Smooth muscle cell (in vitro differentiated cells): ENCODE data around the gene DOK3. TPM values are rescaled to one million over a fixed set of nuclear protein-coding genes. Genes with fewer than 3 reads are reported as not detected.

ENCODE experiments used
- DNase-seq: peaks from one replicate; lab custom pipeline; 2025; ENCODE audit not compliant: unreplicated experiment; lab: John Stamatoyannopoulos, UW
- H2AFZ ChIP-seq: fragments of 200-600 bp; sonication (generic); 2 replicates; pipeline ENCODE4 v1.6.0; 2016; ENCODE audit warnings: antibody characterized with exemption, low read depth, mild to moderate bottlenecking
- H3F3A ChIP-seq: fragments of 200-600 bp; sonication (generic); 2 replicates; pipeline ENCODE4 v1.6.0; 2017; ENCODE audit warnings: antibody characterized with exemption, low read depth
- H3K27ac ChIP-seq: fragments of 200-600 bp; sonication (generic); 2 replicates; pipeline ENCODE4 v1.5.1; 2016; ENCODE audit warnings: low read depth, mild to moderate bottlenecking
- H3K27me3 ChIP-seq: fragments of 200-600 bp; sonication (generic); 2 replicates; pipeline ENCODE4 v1.6.1; 2016; ENCODE audit warnings: low read depth, mild to moderate bottlenecking
- H3K36me3 ChIP-seq: fragments of 200-600 bp; sonication (generic); 2 replicates; pipeline ENCODE4 v1.5.1; 2016; ENCODE audit warnings: low read depth
- H3K4me1 ChIP-seq: fragments of 200-600 bp; sonication (generic); 2 replicates; pipeline ENCODE4 v1.5.1; 2016; ENCODE audit warnings: low read depth
- H3K4me2 ChIP-seq: fragments of 200-600 bp; sonication (generic); 2 replicates; pipeline ENCODE4 v1.6.0; 2016; ENCODE audit warnings: mild to moderate bottlenecking
- H3K4me3 ChIP-seq: fragments of 200-600 bp; sonication (generic); 2 replicates; pipeline ENCODE4 v1.5.1; 2016; ENCODE audit warnings: mild to moderate bottlenecking
- H3K79me2 ChIP-seq: fragments of 200-600 bp; sonication (generic); 2 replicates; pipeline ENCODE4 v1.6.0; 2016; ENCODE audit warnings: low read depth, mild to moderate bottlenecking
- H3K9ac ChIP-seq: fragments of 200-600 bp; sonication (generic); 2 replicates; pipeline ENCODE4 v1.6.0; 2016; ENCODE audit warnings: low read depth
- H3K9me3 ChIP-seq: fragments of 200-600 bp; sonication (generic); replicated peaks from 2 replicates; pipeline ENCODE4 v1.5.1; 2016; ENCODE audit warnings: low read depth
- H4K20me1 ChIP-seq: fragments of 200-600 bp; sonication (generic); 2 replicates; pipeline ENCODE4 v1.6.0; 2016; ENCODE audit warnings: low read depth
- WGBS: methylation state at CpG from one replicate; pipeline ENCODE4 v1.1.7; 2016; ENCODE audit warnings: low lambda C conversion rate; 5-methylcytosine and 5-hydroxymethylcytosine counted together
- polyA plus RNA-seq: library from polyadenylated mRNA; unstranded; fragments of >200 nt; fragmentation: Nextera tagmentation; extraction: Ambion mirVana; gene quantifications from 2 replicates; pipeline ENCODE4 v1.2.1, GENCODE V29; 2016
- total RNA-seq: library from RNA; depleted of rRNA; stranded (reverse); fragments of >200 nt; gene quantifications from 2 replicates; pipeline ENCODE4 v1.2.3, GENCODE V29; 2014
- TF ChIP-seq, protein P1 (sequence below): fragments of 200-600 bp; sonication (generic); IDR thresholded peaks from 2 replicates; pipeline ENCODE4 v1.5.1; 2017; ENCODE audit warnings: borderline replicate concordance, mild to moderate bottlenecking, antibody characterized with exemption; ENCODE audit not compliant: insufficient read depth, poor library complexity, severe bottlenecking

Gene DOK3
- total and polyA plus RNA-seq, 2 experiments from 2014 or later, result 0.58 to 1.4 TPM

DNA sequence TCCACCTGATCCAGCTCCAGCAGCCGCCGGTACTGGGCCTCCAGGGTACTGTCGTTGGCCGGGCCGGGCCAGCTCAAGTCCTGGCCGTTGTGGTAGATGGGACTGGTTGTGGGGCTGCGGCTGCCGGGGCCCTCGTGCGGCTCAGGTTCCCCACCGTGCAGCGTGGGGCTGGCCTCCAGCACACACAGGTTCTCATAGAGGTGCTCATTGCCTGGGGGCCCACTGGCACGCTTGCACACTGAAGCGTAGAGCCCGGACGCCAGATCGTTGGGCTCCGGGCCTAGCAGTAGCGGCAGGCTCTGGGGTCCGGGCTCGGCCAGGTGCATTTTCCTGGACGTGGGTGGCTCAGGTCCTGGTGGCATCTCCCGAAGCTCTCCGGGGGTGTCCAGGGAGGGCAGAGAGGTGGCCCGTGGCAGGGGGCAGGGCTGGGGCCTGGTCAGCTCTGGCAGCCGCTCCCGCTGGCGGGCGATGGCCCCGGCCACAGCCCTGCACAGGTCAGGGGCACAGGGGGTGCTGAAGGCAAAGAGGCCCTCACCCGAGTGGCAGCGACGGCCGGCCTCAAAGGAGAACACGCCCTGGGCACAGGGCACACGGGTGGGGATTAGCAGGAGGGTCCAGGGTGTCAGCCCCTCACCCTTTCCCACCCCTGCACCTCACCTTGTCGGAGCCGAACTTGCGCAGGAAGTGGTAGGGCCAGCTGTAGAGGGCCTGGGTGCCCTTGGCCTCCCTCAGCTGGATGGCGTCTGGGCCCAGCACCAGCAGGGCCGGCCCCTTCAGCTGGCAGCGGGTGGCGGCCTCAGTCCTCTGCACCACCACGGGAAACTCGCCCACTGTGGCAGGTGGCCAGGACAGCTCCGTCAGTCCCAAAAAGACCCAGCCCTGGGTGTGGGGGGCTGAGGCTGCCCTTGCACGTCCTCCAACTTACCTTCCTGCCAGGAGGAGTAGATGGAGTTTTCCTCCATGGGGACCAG, 5.3 kb downstream of the DOK3 start:
- WGBS, result 97% methylated on average over 39 of the region's 47 CpGs
- Histone ChIP-seq H3F3A (peaks cover 4% of the 10 kb centered on the region), H3K27me3 (no peaks in the 10 kb centered on the region), H4K20me1 (no peaks in the 10 kb centered on the region), H3K4me2 (no peak overlapping the region), H3K4me1 (peaks cover 11% of the 10 kb centered on the region), H3K79me2 (no peaks in the 10 kb centered on the region), H3K36me3 (no peaks in the 10 kb centered on the region), H3K9ac (no peak overlapping the region), H3K4me3 (no peak overlapping the region), H2AFZ (no peak overlapping the region), H3K9me3 (no peaks in the 10 kb centered on the region), H3K27ac (no peak overlapping the region)
- DNase-seq, result no peak
- TF ChIP-seq, protein P1, sequence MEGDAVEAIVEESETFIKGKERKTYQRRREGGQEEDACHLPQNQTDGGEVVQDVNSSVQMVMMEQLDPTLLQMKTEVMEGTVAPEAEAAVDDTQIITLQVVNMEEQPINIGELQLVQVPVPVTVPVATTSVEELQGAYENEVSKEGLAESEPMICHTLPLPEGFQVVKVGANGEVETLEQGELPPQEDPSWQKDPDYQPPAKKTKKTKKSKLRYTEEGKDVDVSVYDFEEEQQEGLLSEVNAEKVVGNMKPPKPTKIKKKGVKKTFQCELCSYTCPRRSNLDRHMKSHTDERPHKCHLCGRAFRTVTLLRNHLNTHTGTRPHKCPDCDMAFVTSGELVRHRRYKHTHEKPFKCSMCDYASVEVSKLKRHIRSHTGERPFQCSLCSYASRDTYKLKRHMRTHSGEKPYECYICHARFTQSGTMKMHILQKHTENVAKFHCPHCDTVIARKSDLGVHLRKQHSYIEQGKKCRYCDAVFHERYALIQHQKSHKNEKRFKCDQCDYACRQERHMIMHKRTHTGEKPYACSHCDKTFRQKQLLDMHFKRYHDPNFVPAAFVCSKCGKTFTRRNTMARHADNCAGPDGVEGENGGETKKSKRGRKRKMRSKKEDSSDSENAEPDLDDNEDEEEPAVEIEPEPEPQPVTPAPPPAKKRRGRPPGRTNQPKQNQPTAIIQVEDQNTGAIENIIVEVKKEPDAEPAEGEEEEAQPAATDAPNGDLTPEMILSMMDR, result no peak

DNA sequence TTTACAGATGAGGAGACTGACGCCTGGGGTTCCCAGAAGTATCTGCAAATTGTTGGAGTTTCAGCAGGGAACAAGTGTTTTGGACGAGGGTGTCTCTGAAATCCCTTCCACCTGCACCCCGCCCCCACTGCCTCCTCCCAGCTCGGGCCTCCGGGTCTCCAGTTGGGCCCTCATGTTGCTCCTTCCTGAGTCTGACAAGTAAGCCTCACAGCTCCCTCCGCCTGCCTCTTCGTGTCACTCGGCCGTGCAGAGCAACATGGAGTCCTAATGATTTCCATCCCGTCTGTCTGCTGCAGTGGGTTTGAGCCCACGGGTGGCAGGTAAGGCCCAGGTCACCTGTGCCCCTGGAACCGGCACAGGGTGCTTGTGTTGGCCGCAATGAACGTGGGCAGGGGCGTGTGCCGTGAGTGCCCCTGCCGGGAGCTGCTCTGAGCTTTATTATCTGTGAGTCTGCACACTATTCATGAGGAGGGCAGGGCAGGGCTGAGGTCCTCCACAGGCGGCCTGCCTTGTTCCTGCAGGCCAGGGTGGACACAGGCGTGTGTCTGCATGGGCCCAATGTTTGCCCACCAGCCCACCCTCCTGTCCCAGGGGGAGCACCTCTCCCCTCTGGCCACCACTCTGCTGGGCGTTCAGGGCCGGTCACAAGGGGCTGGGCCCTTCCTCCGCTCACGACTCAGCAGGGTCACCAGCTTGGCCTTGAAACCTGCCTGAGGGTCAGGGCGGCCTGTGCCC, 6.1 kb downstream of the DOK3 start:
- H2AFZ ChIP-seq, result no peak overlapping the region
- no peak overlapping the region for H3K4me3 ChIP-seq
- peaks cover 4% of the 10 kb centered on the region for H3F3A ChIP-seq
- no peaks in the 10 kb centered on the region for H3K9me3 ChIP-seq
- no peaks in the 10 kb centered on the region for H3K79me2 ChIP-seq
- no peak overlapping the region for H3K4me2 ChIP-seq
- no peaks in the 10 kb centered on the region for H3K27me3 ChIP-seq
- no peaks in the 10 kb centered on the region for H4K20me1 ChIP-seq
- no peak for DNase-seq
- H3K9ac ChIP-seq, result no peak overlapping the region
- TF ChIP-seq, protein P1, result no peak
- 92% methylated on average over 24 of the region's 24 CpGs for whole genome bisulfite sequencing
- H3K27ac ChIP-seq, result no peak overlapping the region
- H3K36me3 ChIP-seq, result no peaks in the 10 kb centered on the region
- peaks cover 11% of the 10 kb centered on the region for H3K4me1 ChIP-seq

DNA sequence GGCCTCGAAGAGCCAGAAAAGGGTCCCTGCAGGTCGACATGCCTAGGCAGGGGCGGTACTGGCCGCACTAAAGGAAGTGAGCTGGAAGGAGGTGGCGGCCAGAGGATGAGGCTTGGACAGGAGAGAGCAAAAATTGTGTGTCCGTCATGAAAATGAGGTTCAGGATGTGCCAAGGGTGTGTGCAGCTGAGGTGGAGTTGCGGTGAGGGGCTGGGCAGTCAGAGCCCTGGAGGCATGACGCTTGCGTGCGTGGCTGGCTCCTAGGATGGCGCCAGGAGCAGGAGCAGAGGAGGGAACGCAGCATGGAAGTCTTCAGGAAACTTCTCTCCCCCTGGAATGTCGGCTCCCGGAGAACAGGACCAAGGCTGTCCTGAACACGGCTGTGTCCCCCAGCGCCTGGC, 6.7 kb downstream of the DOK3 start:
- H3K27ac ChIP-seq, result no peak overlapping the region
- peaks cover 4% of the 10 kb centered on the region for H3F3A ChIP-seq
- H4K20me1 ChIP-seq, result no peaks in the 10 kb centered on the region
- H3K9ac ChIP-seq, result no peak overlapping the region
- H3K4me3 ChIP-seq, result no peak overlapping the region
- TF ChIP-seq, protein P1, result no peak
- 85% methylated on average over 16 of the region's 16 CpGs for WGBS
- H3K9me3 ChIP-seq, result no peaks in the 10 kb centered on the region
- no peaks in the 10 kb centered on the region for H3K79me2 ChIP-seq
- H3K36me3 ChIP-seq, result no peaks in the 10 kb centered on the region
- H2AFZ ChIP-seq, result no peak overlapping the region
- H3K27me3 ChIP-seq, result no peaks in the 10 kb centered on the region
- DNase-seq, result no peak
- H3K4me2 ChIP-seq, result no peak overlapping the region
- peaks cover 11% of the 10 kb centered on the region for H3K4me1 ChIP-seq
